ENCODE measurements around the gene IL1RN. TPM values are rescaled to one million over a fixed set of nuclear protein-coding genes. Genes with fewer than 3 reads are reported as not detected.

Gene IL1RN
- total and polyA plus RNA-seq, 2 of the 4 experiments (the other 2 are of a cell fraction) = not detected

DNA sequence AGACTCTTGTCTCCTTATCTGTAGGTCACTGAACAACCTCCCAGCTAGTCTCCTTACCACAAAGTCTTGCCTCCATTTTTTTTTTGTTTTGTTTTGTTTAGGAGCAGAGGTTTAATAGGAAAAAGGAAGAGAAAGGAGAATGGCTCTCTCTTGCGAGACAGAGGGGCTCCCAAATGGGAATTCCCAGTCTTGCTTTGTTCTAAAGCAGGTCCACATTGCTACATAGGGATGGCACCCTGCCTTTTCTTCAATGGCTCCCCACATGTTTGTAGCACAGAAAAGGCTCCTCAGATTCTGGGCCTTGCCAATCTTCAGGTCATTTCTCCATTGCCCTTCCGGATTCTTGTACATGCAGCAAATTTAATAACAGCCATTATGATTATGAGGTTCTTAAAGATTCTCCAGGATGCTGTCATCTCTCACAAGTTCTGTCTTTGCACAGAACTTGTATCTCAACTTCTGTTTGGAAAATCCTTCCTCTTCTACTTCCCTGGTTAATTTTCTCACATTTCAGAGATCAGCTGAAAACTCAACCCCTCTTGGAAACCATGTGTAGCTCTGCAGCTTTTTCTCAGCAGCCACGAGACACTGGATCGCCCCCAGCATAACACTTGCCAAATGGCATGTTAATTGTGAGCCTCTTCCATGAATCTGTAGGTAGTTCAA is 36.0 kb upstream of the IL1RN start:
- H3K14ac ChIP-seq (replicated peaks; ENCODE audit: low read depth, low read length) = no peak overlapping the region
- no peaks in the 10 kb centered on the region for H3K79me1 ChIP-seq (ENCODE audit: low read depth in 1 of 2, low read length in 2 of 2)
- H2AK9ac ChIP-seq (replicated peaks; ENCODE audit: low read depth, low read length, poor library complexity) = no peak overlapping the region
- no peak overlapping the region for H3K18ac ChIP-seq (ENCODE audit: low read depth, low read length)
- no peak for DNase-seq
- no peak overlapping the region for H2AFZ ChIP-seq (replicated peaks; ENCODE audit: low read length, poor library complexity)
- no peak for ATAC-seq (ENCODE audit: low read depth)
- H3K4ac ChIP-seq (ENCODE audit: low read depth, low read length) = no peak overlapping the region
- H3K27ac ChIP-seq (ENCODE audit: insufficient read depth, low read length) = no peak overlapping the region
- no peak for TF ChIP-seq RCOR1 (IDR thresholded peaks at IDR 0.05; ENCODE audit: insufficient replicate concordance, low read length)
- TF ChIP-seq, protein P1, sequence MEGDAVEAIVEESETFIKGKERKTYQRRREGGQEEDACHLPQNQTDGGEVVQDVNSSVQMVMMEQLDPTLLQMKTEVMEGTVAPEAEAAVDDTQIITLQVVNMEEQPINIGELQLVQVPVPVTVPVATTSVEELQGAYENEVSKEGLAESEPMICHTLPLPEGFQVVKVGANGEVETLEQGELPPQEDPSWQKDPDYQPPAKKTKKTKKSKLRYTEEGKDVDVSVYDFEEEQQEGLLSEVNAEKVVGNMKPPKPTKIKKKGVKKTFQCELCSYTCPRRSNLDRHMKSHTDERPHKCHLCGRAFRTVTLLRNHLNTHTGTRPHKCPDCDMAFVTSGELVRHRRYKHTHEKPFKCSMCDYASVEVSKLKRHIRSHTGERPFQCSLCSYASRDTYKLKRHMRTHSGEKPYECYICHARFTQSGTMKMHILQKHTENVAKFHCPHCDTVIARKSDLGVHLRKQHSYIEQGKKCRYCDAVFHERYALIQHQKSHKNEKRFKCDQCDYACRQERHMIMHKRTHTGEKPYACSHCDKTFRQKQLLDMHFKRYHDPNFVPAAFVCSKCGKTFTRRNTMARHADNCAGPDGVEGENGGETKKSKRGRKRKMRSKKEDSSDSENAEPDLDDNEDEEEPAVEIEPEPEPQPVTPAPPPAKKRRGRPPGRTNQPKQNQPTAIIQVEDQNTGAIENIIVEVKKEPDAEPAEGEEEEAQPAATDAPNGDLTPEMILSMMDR (conservative IDR thresholded peaks at IDR 0.05; ENCODE audit: low read depth, low read length) = no peak
- H3K56ac ChIP-seq (ENCODE audit: extremely low read depth, insufficient read depth, low read length) = no peak overlapping the region
- CTCF ChIA-PET = no interaction called here
- H2BK20ac ChIP-seq (ENCODE audit: low read depth, low read length) = no peak overlapping the region
- POLR2A ChIA-PET (ENCODE audit: unreplicated experiment) = no interaction called here
- no peak overlapping the region for H3K23ac ChIP-seq (ENCODE audit: low read depth, low read length)
- H2BK120ac ChIP-seq (ENCODE audit: low read depth, low read length) = no peak overlapping the region
- no peaks in the 10 kb centered on the region for H3K4me1 ChIP-seq (ENCODE audit: control insufficient read depth, insufficient read depth, low read length)
- no peaks in the 10 kb centered on the region for H3K36me3 ChIP-seq (ENCODE audit: control insufficient read depth, insufficient read depth, low read length)
- no peak overlapping the region for H2BK5ac ChIP-seq (ENCODE audit: low read depth, low read length, poor library complexity, severe bottlenecking)
- 0% methylated on average over 1 of the region's 4 CpGs; no CpG with 5 or more reads in 1 of the 2 experiments for WGBS, 2 experiments (ENCODE audit: extremely low coverage in 2 of 2, insufficient read length in 1 of 2)
- no peaks in the 10 kb centered on the region for H3K9me1 ChIP-seq (ENCODE audit: insufficient read depth, low read length)
- peaks cover 6% of the 10 kb centered on the region; the same call in 1 of the 2 replicates for H3K27me3 ChIP-seq (ENCODE audit: control insufficient read depth, insufficient read depth, low read length)
- H2BK15ac ChIP-seq (ENCODE audit: low read depth, low read length) = no peak overlapping the region
- dilution Hi-C loops (cut with HindIII; ENCODE audit: low sequenced_read_pairs, unreplicated experiment) (no loop called here), in situ Hi-C loops (cut with MboI; ENCODE audit: low sequenced_read_pairs) (no loop called here), intact Hi-C loops (cut with micrococcal nuclease) (no loop called here)
- no peak overlapping the region for H4K8ac ChIP-seq (ENCODE audit: low read depth in 2 of 2, low read length in 2 of 2)
- no peak overlapping the region for H4K5ac ChIP-seq (ENCODE audit: low read depth, low read length)
- no peak overlapping the region for H2AK5ac ChIP-seq (ENCODE audit: low read depth, low read length)
- H3K4me2 ChIP-seq (ENCODE audit: low read depth, low read length) = no peak overlapping the region
- no peak overlapping the region for H3K4me3 ChIP-seq (ENCODE audit: insufficient read depth, low read depth, low read length)
- H3K9ac ChIP-seq (ENCODE audit: low read depth, low read length) = no peak overlapping the region
- BruUV-seq (replicated peaks) = no TSS peak
- H4K20me1 ChIP-seq (ENCODE audit: insufficient read depth, low read length) = no peaks in the 10 kb centered on the region
- H3K9me3 ChIP-seq (ENCODE audit: control insufficient read depth, insufficient read depth, low read length) = no peaks in the 10 kb centered on the region
- no peak overlapping the region for H4K91ac ChIP-seq (ENCODE audit: insufficient read depth, low read depth, low read length)

Data from IMR-90 (cell line).